ENCODE data around the gene MYH7. TPM values are rescaled to one million over a fixed set of nuclear protein-coding genes. Genes with fewer than 3 reads are reported as not detected.

MYH7 gene
- total RNA-seq, 1 donor from 2014 or later = not detected

DNA sequence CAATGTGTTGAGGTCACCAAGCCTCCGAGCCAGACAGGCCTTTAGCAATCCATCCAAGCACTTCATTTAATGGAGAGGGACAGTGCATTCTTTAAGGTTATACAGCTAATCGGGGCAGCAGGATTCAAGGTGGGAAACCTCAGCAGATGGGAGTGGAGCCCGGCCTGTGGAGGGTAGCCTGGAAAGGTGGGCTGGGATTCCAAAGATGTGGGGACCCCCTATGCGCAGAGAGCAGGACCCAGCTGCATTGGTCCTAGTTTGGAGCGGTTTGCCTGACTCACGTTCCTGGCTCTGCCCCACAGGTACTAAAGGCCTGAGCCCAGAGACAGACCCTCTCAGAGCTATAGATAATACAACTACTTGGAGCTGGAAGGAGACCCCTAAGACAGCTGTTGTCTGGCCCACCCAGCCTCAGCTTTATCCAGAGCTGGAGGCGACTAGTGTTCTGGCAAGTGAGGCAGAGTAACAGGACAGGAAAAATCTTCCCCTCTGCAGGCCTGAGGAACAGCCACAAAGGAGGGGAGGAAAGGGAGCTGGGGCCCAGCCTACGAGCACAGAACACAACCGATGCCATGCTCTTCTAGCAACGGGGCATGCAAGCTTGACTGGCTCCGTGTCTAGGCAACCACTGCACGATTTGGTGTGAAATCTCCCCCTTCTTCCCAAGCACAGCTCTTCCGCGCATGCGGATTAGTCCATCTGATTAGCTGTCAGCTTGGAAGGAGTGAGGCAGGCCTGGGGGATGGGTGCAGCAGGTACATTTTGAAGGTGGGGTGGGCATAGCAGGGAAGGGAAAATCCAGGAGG, 1.1 kb upstream of the MYH7 start:
- no peak overlapping the region for H3K4me3 ChIP-seq (ENCODE audit: low read depth, low read length)
- TF ChIP-seq, protein P1, sequence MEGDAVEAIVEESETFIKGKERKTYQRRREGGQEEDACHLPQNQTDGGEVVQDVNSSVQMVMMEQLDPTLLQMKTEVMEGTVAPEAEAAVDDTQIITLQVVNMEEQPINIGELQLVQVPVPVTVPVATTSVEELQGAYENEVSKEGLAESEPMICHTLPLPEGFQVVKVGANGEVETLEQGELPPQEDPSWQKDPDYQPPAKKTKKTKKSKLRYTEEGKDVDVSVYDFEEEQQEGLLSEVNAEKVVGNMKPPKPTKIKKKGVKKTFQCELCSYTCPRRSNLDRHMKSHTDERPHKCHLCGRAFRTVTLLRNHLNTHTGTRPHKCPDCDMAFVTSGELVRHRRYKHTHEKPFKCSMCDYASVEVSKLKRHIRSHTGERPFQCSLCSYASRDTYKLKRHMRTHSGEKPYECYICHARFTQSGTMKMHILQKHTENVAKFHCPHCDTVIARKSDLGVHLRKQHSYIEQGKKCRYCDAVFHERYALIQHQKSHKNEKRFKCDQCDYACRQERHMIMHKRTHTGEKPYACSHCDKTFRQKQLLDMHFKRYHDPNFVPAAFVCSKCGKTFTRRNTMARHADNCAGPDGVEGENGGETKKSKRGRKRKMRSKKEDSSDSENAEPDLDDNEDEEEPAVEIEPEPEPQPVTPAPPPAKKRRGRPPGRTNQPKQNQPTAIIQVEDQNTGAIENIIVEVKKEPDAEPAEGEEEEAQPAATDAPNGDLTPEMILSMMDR (conservative IDR thresholded peaks at IDR 0.05; ENCODE audit: low read depth, low read length) = no peak
- no peak for DNase-seq (ENCODE audit: low read depth)

DNA sequence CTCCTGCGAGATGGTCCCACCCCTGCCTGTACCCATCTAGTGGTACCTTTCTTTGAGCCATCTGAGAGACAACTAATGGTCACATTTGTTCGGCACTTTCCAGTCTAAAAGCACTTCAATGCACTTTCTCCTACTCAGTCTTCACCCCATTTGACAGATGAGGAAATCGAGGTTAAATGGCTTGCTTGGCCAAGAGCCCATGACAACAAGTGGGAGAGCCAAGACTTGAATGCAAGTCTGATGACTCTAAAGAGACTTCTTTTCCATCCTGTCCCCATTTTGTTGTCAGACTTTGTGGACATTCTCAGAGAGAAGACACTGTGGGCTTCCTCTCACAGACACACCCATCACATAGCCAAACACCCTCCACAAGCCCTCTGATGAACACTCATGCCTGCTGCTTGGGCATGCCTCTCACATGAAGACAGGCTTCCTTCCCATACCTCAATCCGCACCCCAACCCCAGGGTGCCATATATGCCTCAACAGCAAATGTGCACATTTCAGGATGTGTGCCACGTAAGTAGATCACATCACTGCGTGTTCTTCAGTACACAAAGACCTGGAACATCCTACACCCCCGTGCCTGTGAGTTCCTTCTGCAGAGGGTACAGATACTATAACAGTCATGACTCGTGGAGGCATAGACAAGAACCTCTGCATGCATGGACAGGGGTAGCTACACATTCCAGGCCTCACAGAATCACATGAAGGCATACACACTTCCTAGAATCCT, 805 bp downstream of the MYH7 start:
- TF ChIP-seq, protein P1 (conservative IDR thresholded peaks at IDR 0.05; ENCODE audit: low read depth, low read length) = no peak
- H3K4me3 ChIP-seq (ENCODE audit: low read depth, low read length) = no peak overlapping the region
- DNase-seq (ENCODE audit: low read depth) = no peak

DNA sequence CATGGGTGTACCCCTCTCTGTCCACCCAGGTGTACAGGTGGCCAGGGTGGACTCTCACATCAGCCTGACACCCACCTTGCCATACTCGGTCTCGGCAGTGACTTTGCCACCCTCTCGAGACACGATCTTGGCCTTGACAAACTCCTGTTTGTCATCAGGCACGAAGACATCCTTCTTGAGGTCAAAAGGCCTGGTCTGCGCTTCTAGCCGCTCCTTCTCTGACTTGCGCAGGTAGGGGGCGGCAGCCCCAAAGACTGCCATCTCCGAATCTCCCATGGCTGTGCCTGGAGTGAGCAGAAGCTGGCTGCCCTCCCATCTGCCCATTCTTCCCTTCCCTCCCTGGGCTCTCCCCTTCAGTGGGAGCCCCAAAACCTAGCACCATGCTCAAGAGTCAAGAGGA, 2.0 kb downstream of the MYH7 start:
- TF ChIP-seq, protein P1 (conservative IDR thresholded peaks at IDR 0.05; ENCODE audit: low read depth, low read length) = no peak

DNA sequence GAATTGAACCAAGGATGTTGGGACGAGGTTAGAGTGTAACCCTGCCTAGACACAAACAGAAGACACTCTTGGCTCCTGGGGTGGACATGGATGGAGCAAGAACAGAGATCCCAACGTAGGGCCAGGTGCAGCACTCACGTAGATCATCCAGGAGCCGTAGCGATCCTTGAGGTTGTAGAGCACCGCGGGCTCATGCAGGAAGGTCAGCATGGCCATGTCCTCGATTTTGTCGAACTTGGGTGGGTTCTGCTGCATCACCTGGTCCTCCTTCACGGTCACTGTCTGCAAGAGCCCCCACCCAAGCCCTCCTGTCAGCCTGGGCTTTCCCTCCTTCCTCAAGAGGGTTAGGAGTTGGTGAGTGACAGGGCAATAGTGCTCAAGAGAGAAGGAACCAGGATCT, 2.5 kb downstream of the MYH7 start:
- TF ChIP-seq, protein P1 (conservative IDR thresholded peaks at IDR 0.05; ENCODE audit: low read depth, low read length) = no peak
- no peak for DNase-seq (ENCODE audit: low read depth)
- no peak overlapping the region for H3K4me3 ChIP-seq (ENCODE audit: low read depth, low read length)

More for the DNA sequence above, 2.0 kb downstream of the MYH7 start:
- H3K4me3 ChIP-seq (ENCODE audit: low read depth, low read length) = no peak overlapping the region
- DNase-seq (ENCODE audit: low read depth) = no peak

DNA sequence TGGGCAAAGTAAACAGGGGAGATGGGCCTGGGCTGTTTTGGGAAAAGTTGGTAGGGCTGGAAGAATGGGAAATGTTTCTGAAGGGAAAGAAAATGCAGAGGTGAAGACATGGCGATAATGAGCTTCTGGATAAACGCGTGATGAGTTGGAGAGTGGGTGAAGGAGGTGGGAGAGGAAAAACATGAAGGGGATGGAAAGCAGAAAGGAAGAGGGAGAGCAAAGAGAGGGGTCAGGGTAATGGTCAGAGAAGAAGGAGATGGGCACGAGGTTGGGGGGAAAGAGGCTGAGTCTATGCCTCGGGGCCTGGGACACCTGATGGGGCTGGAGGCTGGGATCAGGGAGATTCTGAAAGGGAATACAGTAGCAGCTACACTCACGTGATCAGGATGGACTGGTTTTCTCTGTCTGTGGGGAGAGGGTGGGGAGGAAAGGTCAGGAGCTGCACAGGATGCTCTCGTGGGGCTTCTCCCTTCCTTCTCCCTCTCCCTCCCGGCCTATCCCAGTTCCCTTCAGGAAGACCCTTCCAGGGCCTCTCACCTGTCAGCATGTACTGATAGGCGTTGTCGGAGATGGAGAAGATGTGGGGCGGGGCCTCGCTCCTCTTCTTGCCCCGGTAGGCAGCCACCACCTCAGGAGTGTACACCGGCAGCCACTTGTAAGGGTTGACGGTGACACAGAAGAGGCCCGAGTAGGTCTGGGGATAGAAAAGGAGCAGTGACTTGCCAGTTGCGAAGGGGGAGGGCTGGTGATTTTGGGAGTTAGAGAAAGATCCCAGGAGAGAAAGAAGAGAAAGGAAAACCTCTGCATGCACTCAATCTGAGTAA, 3.1 kb downstream of the MYH7 start:
- no peak for DNase-seq (ENCODE audit: low read depth)
- TF ChIP-seq, protein P1 (conservative IDR thresholded peaks at IDR 0.05; ENCODE audit: low read depth, low read length) = no peak
- no peak overlapping the region for H3K4me3 ChIP-seq (ENCODE audit: low read depth, low read length)

DNA sequence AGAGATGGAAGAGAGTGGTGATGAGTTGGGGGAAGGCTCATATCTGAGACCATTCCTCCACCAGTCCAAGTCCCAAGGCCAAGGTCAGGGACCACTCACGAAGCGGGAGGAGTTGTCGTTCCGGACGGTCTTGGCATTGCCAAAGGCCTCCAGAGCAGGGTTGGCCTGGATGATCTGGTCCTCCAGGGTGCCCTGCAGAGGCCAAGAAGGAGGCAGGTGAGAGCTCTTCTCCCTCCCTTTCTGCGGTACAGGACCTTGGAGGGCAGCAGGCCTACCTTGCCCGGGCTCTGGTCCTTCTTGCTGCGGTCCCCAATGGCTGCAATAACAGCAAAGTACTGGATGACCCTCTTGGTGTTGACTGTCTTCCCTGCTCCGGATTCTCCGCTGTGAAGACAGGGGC, 4.0 kb downstream of the MYH7 start:
- H3K4me3 ChIP-seq (ENCODE audit: low read depth, low read length) = no peak overlapping the region
- TF ChIP-seq, protein P1 (conservative IDR thresholded peaks at IDR 0.05; ENCODE audit: low read depth, low read length) = no peak
- DNase-seq (ENCODE audit: low read depth) = no peak
